Activated CD4-positive, alpha-beta T cell treated with anti-CD3 and anti-CD28 coated beads for 36 hours (primary cell): ENCODE data around the gene SYTL2. TPM values are rescaled to one million over a fixed set of nuclear protein-coding genes. Genes with fewer than 3 reads are reported as not detected.
A peak's percentile ranks its signal among the peaks of the same experiment; 100 is the strongest.

Source experiments
- ATAC-seq: fragments of 200-7000 bp; cut with Tn5 transposase; one replicate; pipeline ENCODE4 v1.10.0; 2021; ENCODE audit warnings: mild to moderate bottlenecking, moderate library complexity
- CTCF ChIA-PET: fragments of 350-600 bp; sonication (Branson Sonifier 250); formaldehyde crosslinking; loops from one replicate; lab custom pipeline; 2021; ENCODE audit warnings: antibody characterized with exemption; lab: Charles Lee
- POLR2A ChIA-PET: fragments of 350-600 bp; sonication (Branson Sonifier 250); formaldehyde crosslinking; loops from one replicate; lab custom pipeline; 2021; ENCODE audit warnings: antibody characterized with exemption, inconsistent platforms; lab: Charles Lee
- DNase-seq: peaks from one replicate; pipeline ENCODE4 v3.0.0-alpha.2; 2020
- H3K27ac Mint-ChIP-seq: one replicate; pipeline ENCODE4 v1.8.0; 2021; ENCODE audit warnings: mixed read lengths
- H3K27me3 Mint-ChIP-seq: one replicate; pipeline ENCODE4 v1.8.0; 2021; ENCODE audit warnings: mixed read lengths
- H3K36me3 Mint-ChIP-seq: one replicate; pipeline ENCODE4 v1.8.0; 2021; ENCODE audit warnings: low read depth, mixed read lengths
- H3K4me1 Mint-ChIP-seq: one replicate; pipeline ENCODE4 v1.8.0; 2021; ENCODE audit warnings: mixed read lengths
- H3K4me3 Mint-ChIP-seq: one replicate; pipeline ENCODE4 v1.8.0; 2021; ENCODE audit warnings: mild to moderate bottlenecking, moderate library complexity, mixed read lengths
- H3K9me3 Mint-ChIP-seq: one replicate; pipeline ENCODE4 v1.8.0; 2021; ENCODE audit warnings: low read depth, mixed read lengths
- intact Hi-C, 2 experiments: fragments of 100-400 bp; cut with DNase I in 1 of 2; cut with micrococcal nuclease in 1 of 2; formaldehyde crosslinking; loops; one replicate each; pipeline versions ENCODE4 v1.14.2 to v1.15.1; 2022 to 2024; cut with DNase I, micrococcal nuclease
- total RNA-seq, 2 experiments: library from RNA; stranded (reverse); gene quantifications; one replicate each; pipeline ENCODE4 v1.2.3, GENCODE V29; 2021

Gene SYTL2
- total RNA-seq, 2 experiments from 2014 or later: 5.2 to 6.8 TPM

GRCh38 chr11:85809863-85810262, 1.1 kb downstream of the SYTL2 start:
- ATAC-seq: peak; percentile 24
- ChIA-PET POLR2A (interaction anchor here (0.9 kb wide), 1 partner anchor 145 kb away, joined by 3 read pairs; the partner anchor contains the start of gene CREBZF), CTCF (interaction anchor here (0.8 to 1.5 kb wide), 7 partner anchors 9 to 851 kb away, joined by 3 to 5 read pairs (median 4); no protein-coding TSS in a partner anchor)
- Mint-ChIP-seq H3K27ac (peak overlapping the region; percentile 63), H3K4me1 (peaks cover 29% of the 10 kb centered on the region), H3K27me3 (peaks cover 8% of the 10 kb centered on the region), H3K36me3 (no peaks in the 10 kb centered on the region), H3K9me3 (no peaks in the 10 kb centered on the region), H3K4me3 (peak overlapping the region; percentile 73)
- intact Hi-C loops: loop anchor here (2.0 kb wide), 2 partner anchors 15 to 57 kb away; no protein-coding TSS in a partner anchor
- DNase-seq: peak; percentile 29

GRCh38 chr11:85809191-85809590, 1.8 kb downstream of the SYTL2 start:
- DNase-seq (peak; percentile 20), ATAC-seq (no peak)
- intact Hi-C loops: no loop called here

GRCh38 chr11:85806876-85807275, 4.1 kb downstream of the SYTL2 start:
- POLR2A ChIA-PET: no interaction called here
- Mint-ChIP-seq H3K27ac (no peak overlapping the region), H3K4me3 (no peak overlapping the region), H3K9me3 (no peaks in the 10 kb centered on the region), H3K27me3 (peaks cover 2% of the 10 kb centered on the region), H3K36me3 (no peaks in the 10 kb centered on the region), H3K4me1 (peaks cover 29% of the 10 kb centered on the region)
- intact Hi-C loops: no loop called here
- CTCF ChIA-PET: interaction anchor here (1.1 to 1.4 kb wide), 2 partner anchors 11 to 23 kb away, joined by 3 to 5 read pairs; no protein-coding TSS in a partner anchor
- no peak for ATAC-seq
- DNase-seq: no peak

More at GRCh38 chr11:85809191-85809590, 1.8 kb downstream of the SYTL2 start:
- no peak overlapping the region for H3K4me3 Mint-ChIP-seq
- H3K36me3 Mint-ChIP-seq: no peaks in the 10 kb centered on the region
- ChIA-PET CTCF (interaction anchor here (0.8 to 1.5 kb wide), 5 partner anchors 9 to 852 kb away, joined by 3 to 5 read pairs (median 4); no protein-coding TSS in a partner anchor), POLR2A (no interaction called here)
- H3K9me3 Mint-ChIP-seq: no peaks in the 10 kb centered on the region
- H3K27me3 Mint-ChIP-seq: peaks cover 7% of the 10 kb centered on the region
- peaks cover 27% of the 10 kb centered on the region for H3K4me1 Mint-ChIP-seq
- no peak overlapping the region for H3K27ac Mint-ChIP-seq

- intact Hi-C loops: no loop called here
- H3K27ac Mint-ChIP-seq: no peak overlapping the region
- ChIA-PET POLR2A (interaction anchor here (0.6 kb wide), 1 partner anchor 122 kb away, joined by 3 read pairs; no protein-coding TSS in a partner anchor), CTCF (no interaction called here)
- ATAC-seq (no peak), DNase-seq (no peak)
- peaks cover 24% of the 10 kb centered on the region for H3K4me1 Mint-ChIP-seq
- no peaks in the 10 kb centered on the region for H3K36me3 Mint-ChIP-seq
- no peak overlapping the region for H3K4me3 Mint-ChIP-seq
- H3K9me3 Mint-ChIP-seq: peaks cover 2% of the 10 kb centered on the region
- H3K27me3 Mint-ChIP-seq: no peaks in the 10 kb centered on the region
Measured at GRCh38 chr11:85806016-85806415, 4.9 kb downstream of the SYTL2 start.

- ChIA-PET CTCF (no interaction called here), POLR2A (no interaction called here)
Measured at GRCh38 chr11:85805387-85805786, 5.6 kb downstream of the SYTL2 start.

GRCh38 chr11:85803920-85804319, 7.0 kb downstream of the SYTL2 start:
- CTCF ChIA-PET: no interaction called here
- POLR2A ChIA-PET: no interaction called here

More at GRCh38 chr11:85805387-85805786, 5.6 kb downstream of the SYTL2 start:
- DNase-seq (no peak), ATAC-seq (no peak)
- intact Hi-C loops: no loop called here
- Mint-ChIP-seq H3K36me3 (no peaks in the 10 kb centered on the region), H3K4me3 (no peak overlapping the region), H3K27me3 (no peaks in the 10 kb centered on the region), H3K9me3 (peaks cover 2% of the 10 kb centered on the region), H3K4me1 (peaks cover 27% of the 10 kb centered on the region), H3K27ac (no peak overlapping the region)

GRCh38 chr11:85803303-85803702, 7.6 kb downstream of the SYTL2 start:
- Mint-ChIP-seq H3K4me3 (no peak overlapping the region), H3K9me3 (peaks cover 2% of the 10 kb centered on the region), H3K36me3 (no peaks in the 10 kb centered on the region), H3K4me1 (peaks cover 21% of the 10 kb centered on the region), H3K27ac (no peak overlapping the region), H3K27me3 (no peaks in the 10 kb centered on the region)
- ChIA-PET CTCF (interaction anchor here (1.0 kb wide), 1 partner anchor 62 kb away, joined by 3 read pairs; no protein-coding TSS in a partner anchor), POLR2A (no interaction called here)
- ATAC-seq: no peak
- intact Hi-C loops: no loop called here
- DNase-seq: no peak

More at GRCh38 chr11:85803920-85804319, 7.0 kb downstream of the SYTL2 start:
- H3K9me3 Mint-ChIP-seq: peaks cover 2% of the 10 kb centered on the region
- no peak overlapping the region for H3K4me3 Mint-ChIP-seq
- intact Hi-C loops: no loop called here
- no peaks in the 10 kb centered on the region for H3K36me3 Mint-ChIP-seq
- DNase-seq (no peak), ATAC-seq (no peak)
- H3K27me3 Mint-ChIP-seq: no peaks in the 10 kb centered on the region
- H3K27ac Mint-ChIP-seq: no peak overlapping the region
- peaks cover 24% of the 10 kb centered on the region for H3K4me1 Mint-ChIP-seq

- no peak overlapping the region for H3K27ac Mint-ChIP-seq
- no peak overlapping the region for H3K4me3 Mint-ChIP-seq
- H3K9me3 Mint-ChIP-seq: peaks cover 2% of the 10 kb centered on the region
- ChIA-PET POLR2A (no interaction called here), CTCF (no interaction called here)
- ATAC-seq (no peak), DNase-seq (no peak)
- peaks cover 21% of the 10 kb centered on the region for H3K4me1 Mint-ChIP-seq
- H3K36me3 Mint-ChIP-seq: no peaks in the 10 kb centered on the region
- intact Hi-C loops: no loop called here
- H3K27me3 Mint-ChIP-seq: no peaks in the 10 kb centered on the region
Measured at GRCh38 chr11:85801527-85801926, 9.4 kb downstream of the SYTL2 start.

GRCh38 chr11:85800595-85801342, 10.2 kb downstream of the SYTL2 start:
- Mint-ChIP-seq H3K4me3 (no peak overlapping the region), H3K9me3 (peaks cover 2% of the 10 kb centered on the region), H3K36me3 (no peaks in the 10 kb centered on the region), H3K27me3 (no peaks in the 10 kb centered on the region), H3K4me1 (peaks cover 20% of the 10 kb centered on the region), H3K27ac (no peak overlapping the region)
- DNase-seq: no peak
- intact Hi-C loops: no loop called here
- ATAC-seq: no peak
- ChIA-PET POLR2A (no interaction called here), CTCF (interaction anchor here (0.9 kb wide), 1 partner anchor 9 kb away, joined by 3 read pairs; no protein-coding TSS in a partner anchor)

- Mint-ChIP-seq H3K4me3 (no peak overlapping the region), H3K4me1 (peaks cover 26% of the 10 kb centered on the region), H3K27me3 (no peaks in the 10 kb centered on the region), H3K27ac (no peak overlapping the region), H3K36me3 (no peaks in the 10 kb centered on the region), H3K9me3 (peaks cover 2% of the 10 kb centered on the region)
- ATAC-seq (no peak), DNase-seq (no peak)
- ChIA-PET CTCF (no interaction called here), POLR2A (no interaction called here)
- intact Hi-C loops: no loop called here
Measured at GRCh38 chr11:85799142-85799541, 11.8 kb downstream of the SYTL2 start.

- ChIA-PET CTCF (no interaction called here), POLR2A (interaction anchor here (0.6 kb wide), 1 partner anchor 141 kb away, joined by 4 read pairs; no protein-coding TSS in a partner anchor)
- DNase-seq: no peak
- H3K27ac Mint-ChIP-seq: no peak overlapping the region
- no peak for ATAC-seq
- H3K4me1 Mint-ChIP-seq: peaks cover 26% of the 10 kb centered on the region
- intact Hi-C loops: no loop called here
- H3K27me3 Mint-ChIP-seq: no peaks in the 10 kb centered on the region
- H3K9me3 Mint-ChIP-seq: peaks cover 2% of the 10 kb centered on the region
- no peak overlapping the region for H3K4me3 Mint-ChIP-seq
- no peaks in the 10 kb centered on the region for H3K36me3 Mint-ChIP-seq
Measured at GRCh38 chr11:85798361-85798760, 12.6 kb downstream of the SYTL2 start.
